A549 treated with RU486 at 1 μM for 4 hours (cell line): ENCODE data around the gene DNTT. TPM values are rescaled to one million over a fixed set of nuclear protein-coding genes. Genes with fewer than 3 reads are reported as not detected.

Experiments
- total RNA-seq: library from RNA; stranded (reverse); fragments of 200-300 nt; extraction: Qiagen RNA extraction; gene quantifications from 5 replicates; pipeline ENCODE4 v1.2.3, GENCODE V29; 2022; ENCODE audit warnings: low read depth

The DNTT gene
- total RNA-seq = not detected in 5 replicates

DNA sequence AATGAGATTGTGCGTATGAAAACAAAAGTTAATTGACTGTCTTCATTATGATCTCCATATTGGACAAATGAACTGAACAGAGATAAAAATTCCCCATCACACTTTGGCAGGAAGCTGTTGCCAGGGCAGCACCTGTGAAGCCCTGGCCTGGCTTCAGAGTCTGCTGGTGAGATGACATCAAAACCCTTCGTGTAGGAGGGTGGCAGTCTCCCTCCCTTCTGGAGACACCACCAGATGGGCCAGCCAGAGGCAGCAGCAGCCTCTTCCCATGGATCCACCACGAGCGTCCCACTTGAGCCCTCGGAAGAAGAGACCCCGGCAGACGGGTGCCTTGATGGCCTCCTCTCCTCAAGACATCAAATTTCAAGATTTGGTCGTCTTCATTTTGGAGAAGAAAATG is at the start of gene DNTT:
DNTT (plus strand) TSS at position 205 of the 400 bp plus-strand sequence; CDS start at position 269, 64 bp downstream.

DNA sequence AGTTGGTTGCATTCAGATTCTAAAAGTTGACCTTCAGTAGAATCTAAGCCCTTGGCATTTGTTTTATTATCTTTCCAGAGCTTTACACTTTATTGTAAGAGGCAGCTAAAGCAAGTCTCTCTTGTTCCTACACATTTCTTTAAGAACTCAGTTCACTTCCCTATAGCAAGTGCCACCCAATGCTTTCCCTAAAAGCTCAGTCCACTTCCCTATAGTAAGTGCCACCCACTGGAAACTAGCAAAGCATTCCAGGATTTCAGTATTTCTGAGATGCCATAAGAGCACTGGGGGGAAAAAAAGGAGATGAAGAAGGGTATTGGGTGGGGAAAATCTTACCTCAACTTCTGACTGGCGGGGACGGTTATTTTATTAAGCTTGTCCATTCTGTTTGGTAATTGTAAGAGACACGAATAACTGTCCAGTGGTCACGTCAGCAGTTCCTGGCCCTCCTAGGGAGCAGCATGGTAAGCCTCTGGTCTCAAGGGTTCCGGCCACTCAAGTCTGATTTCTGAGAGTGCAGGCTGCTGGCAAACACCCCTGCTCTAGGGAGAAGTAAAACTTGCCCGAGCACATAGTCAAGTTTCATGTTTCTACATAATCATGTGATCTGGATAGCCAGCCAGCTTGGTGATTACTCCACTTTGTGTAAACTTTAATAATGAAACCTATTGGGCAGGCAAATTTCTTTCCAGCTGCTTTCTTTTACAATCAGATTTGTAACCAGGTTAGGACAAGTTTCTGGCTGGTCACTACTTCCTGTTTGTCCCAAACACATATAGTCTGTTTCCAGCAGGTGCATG is 33.0 kb upstream of the DNTT start, which contains the start of gene BLNK:
BLNK (minus strand) TSS at position 554 of the 800 bp plus-strand sequence; CDS start at position 383, 171 bp downstream.

DNA sequence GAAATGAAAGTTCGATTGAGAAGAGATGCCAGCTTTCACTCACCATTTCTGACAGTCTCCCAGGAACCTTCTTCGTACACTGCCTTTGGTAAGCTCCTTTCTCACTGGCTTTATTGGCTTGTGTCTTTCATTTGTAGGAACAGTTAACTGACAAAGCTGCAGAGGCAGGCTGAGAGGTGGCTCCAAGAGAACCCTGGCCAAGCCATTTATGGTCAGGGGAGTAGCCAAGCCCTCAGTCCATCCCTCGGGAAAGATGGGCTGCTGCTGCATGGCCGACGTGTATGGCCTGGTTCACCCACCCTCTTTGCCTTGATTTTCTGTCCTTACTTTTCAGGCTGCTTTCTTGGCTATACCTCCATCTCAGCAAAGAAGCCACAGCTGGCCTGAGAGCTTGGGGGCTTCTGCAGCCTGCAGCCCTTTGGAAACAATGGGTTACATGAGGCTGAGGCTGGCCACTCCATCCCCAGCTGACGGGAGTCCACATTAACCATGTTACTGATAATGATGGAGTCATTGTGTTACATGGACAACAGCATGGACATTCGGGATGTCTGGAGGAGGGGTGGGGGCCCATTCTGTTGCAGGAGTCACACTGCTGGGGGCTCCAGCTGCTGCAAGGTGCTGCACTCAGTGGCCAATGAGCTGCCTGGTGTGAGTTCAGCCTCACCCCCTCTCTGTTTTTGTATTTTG is 54.8 kb downstream of the DNTT start, which contains the start of gene OPALIN:
OPALIN (minus strand) TSS at position 152 of the 690 bp plus-strand sequence; CDS start at position 46, 106 bp downstream.

Other genes with a start within 250 kb of the DNTT start
- 3.0 to 8.1 TPM (median 7.2 TPM) in 5 replicates for gene ZNF518A, start 174.1 kb upstream of the DNTT start, total RNA-seq
- not detected in 5 replicates for gene BLNK, start 32.9 kb upstream of the DNTT start, total RNA-seq
- gene OPALIN, start 54.6 kb downstream of the DNTT start, total RNA-seq = not detected in 5 replicates
- 0.04 to 0.17 TPM (median 0.09 TPM) in 5 replicates for gene TLL2, start 209.5 kb downstream of the DNTT start, total RNA-seq